ENCODE measurements around the gene RBM17. TPM values are rescaled to one million over a fixed set of nuclear protein-coding genes. Genes with fewer than 3 reads are reported as not detected.

RBM17 gene
- total RNA-seq, 1 experiment from 2014 or later, result 129 TPM

- no peak overlapping the region for H2AFZ ChIP-seq (ENCODE audit: low read depth, low read length, poor library complexity, severe bottlenecking)
- H3K4me2 ChIP-seq (ENCODE audit: low read length), result no peak overlapping the region
- DNase-seq (ENCODE audit: low read depth, low spot score), result no peak
- H3K4me1 ChIP-seq (ENCODE audit: control insufficient read depth in 1 of 2, insufficient read depth in 2 of 2, low read length in 2 of 2), result no peaks in the 10 kb centered on the region
- H3K4me3 ChIP-seq (replicated peaks in 1 of 2; ENCODE audit: low read depth in 1 of 2, low read length in 2 of 2), result no peak overlapping the region
- TF ChIP-seq YY1 (IDR thresholded peaks at IDR 0.05; ENCODE audit: extremely low read depth, insufficient replicate concordance, low read depth, low read length) (no peak), REST (IDR thresholded peaks at IDR 0.05; ENCODE audit: low read depth) (no peak), MAX (IDR thresholded peaks at IDR 0.05) (no peak), ZBTB33 (IDR thresholded peaks at IDR 0.05; ENCODE audit: extremely low read depth, insufficient replicate concordance, low read length) (no peak), SRF (IDR thresholded peaks at IDR 0.05; ENCODE audit: low read depth) (no peak), EZH2 (IDR thresholded peaks at IDR 0.05) (no peak), CTCF (IDR thresholded peaks at IDR 0.05 in 2 of 3, conservative IDR thresholded peaks at IDR 0.05 in 1 of 3; ENCODE audit: borderline replicate concordance in 1 of 3, insufficient read depth in 1 of 3, low read depth in 2 of 3, low read length in 2 of 3) (no peak), POLR2A (IDR thresholded peaks at IDR 0.05; ENCODE audit: borderline replicate concordance, extremely low read depth, insufficient read depth, insufficient read length) (no peak), ELF1 (IDR thresholded peaks at IDR 0.05; ENCODE audit: borderline replicate concordance, low read depth) (no peak), CBX3 (IDR thresholded peaks at IDR 0.05; ENCODE audit: low read depth) (no peak), EZH2phosphoT487 (IDR thresholded peaks at IDR 0.05; ENCODE audit: borderline replicate concordance) (no peak), POLR2AphosphoS5 (IDR thresholded peaks at IDR 0.05; ENCODE audit: low read depth, low read length) (no peak), SP1 (IDR thresholded peaks at IDR 0.05; ENCODE audit: low read depth) (no peak), CEBPB (IDR thresholded peaks at IDR 0.05; ENCODE audit: low read depth) (no peak), JUND (IDR thresholded peaks at IDR 0.05) (no peak), ZFX (IDR thresholded peaks at IDR 0.05) (no peak)
- BruUV-seq (replicated peaks), result no TSS peak
- H3K9me2 ChIP-seq (ENCODE audit: insufficient read depth), result no peaks in the 10 kb centered on the region
- peaks cover 23% of the 10 kb centered on the region; the same call in 1 of the 2 replicates for H4K20me1 ChIP-seq (ENCODE audit: insufficient read depth)
- RAD21 ChIA-PET (ENCODE audit: low non-redundant PET in 1 of 2, low total read pairs in 2 of 2, uncharacterized antibody in 2 of 2, unreplicated experiment in 2 of 2), result no interaction called here
- POLR2A ChIA-PET, result no interaction called here
- CTCF ChIA-PET, result no interaction called here
- peaks cover 17 to 23% of the 10 kb centered on the region in 2 experiments for H3K36me3 ChIP-seq (ENCODE audit: control insufficient read depth in 1 of 2, insufficient read depth in 2 of 2, low read length in 2 of 2)
- no peaks in the 10 kb centered on the region for H3K9me3 ChIP-seq (ENCODE audit: control insufficient read depth in 1 of 2, insufficient read depth in 1 of 2, low read depth in 1 of 2, low read length in 2 of 2)
- intact Hi-C loops (cut with micrococcal nuclease), result no loop called here
- no peak overlapping the region for H3K9ac ChIP-seq (ENCODE audit: low read length)
- H3K27ac ChIP-seq (ENCODE audit: low read depth, low read length), result no peak overlapping the region
- H3K27me3 ChIP-seq (ENCODE audit: insufficient read depth, low read length), result no peaks in the 10 kb centered on the region
- peaks cover 99% of the 10 kb centered on the region for H3K79me2 ChIP-seq (ENCODE audit: insufficient read depth, low read length)
- no peak for ATAC-seq
These were observed 7.2 kb downstream of the RBM17 start for GRCh38 chr10:6095810-6096570.

Data from HCT116 (cell line).